Central memory CD8-positive, alpha-beta T cell (primary cell): ENCODE measurements around the gene CHD8.
"Not testable (repeated sequence)": the region's sequence is repeated elsewhere in the genome, so short reads cannot be mapped to it uniquely, and the experiment has no call there.

Source experiments
- ATAC-seq: fragments of 150-1000 bp; cut with Tn5 transposase; replicated peaks from 2 replicates; pipeline ENCODE4 v1.10.0; 2022; ENCODE audit warnings: mild to moderate bottlenecking, moderate FRiP score, moderate number of reproducible peaks; ENCODE audit not compliant: poor library complexity, severe bottlenecking; ENCODE audit errors: extremely low read depth
- DNase-seq, 2 donors: peaks; one replicate each; pipeline ENCODE4 v3.0.0; 2021; ENCODE audit warnings: low spot score in 2 of 2
- H3K27ac Mint-ChIP-seq: one replicate; pipeline ENCODE4 v1.8.0; 2022; ENCODE audit warnings: low read depth, mild to moderate bottlenecking, moderate library complexity, mixed read lengths
- H3K27me3 Mint-ChIP-seq: one replicate; pipeline ENCODE4 v1.8.0; 2022; ENCODE audit warnings: mixed read lengths
- H3K36me3 Mint-ChIP-seq: one replicate; pipeline ENCODE4 v1.8.0; 2022; ENCODE audit warnings: mild to moderate bottlenecking, moderate library complexity, mixed read lengths; ENCODE audit not compliant: insufficient read depth
- H3K4me1 Mint-ChIP-seq: one replicate; pipeline ENCODE4 v1.8.0; 2022; ENCODE audit warnings: mixed read lengths
- H3K4me3 Mint-ChIP-seq: one replicate; pipeline ENCODE4 v1.8.0; 2022; ENCODE audit warnings: mild to moderate bottlenecking, moderate library complexity, mixed read lengths
- H3K9me3 Mint-ChIP-seq: one replicate; pipeline ENCODE4 v1.8.0; 2022; ENCODE audit warnings: mixed read lengths

CHD8 gene

GRCh38 chr14:21382886-21383847 is 72.8 kb downstream of the CHD8 start:
- DNase-seq (peak; percentile 18 to 22), ATAC-seq (peak; percentile 47)
- H3K27me3 Mint-ChIP-seq, result no peaks in the 10 kb centered on the region
- H3K4me1 Mint-ChIP-seq, result peaks cover 30% of the 10 kb centered on the region
- peak overlapping the region; percentile 94 for H3K4me3 Mint-ChIP-seq
- H3K27ac Mint-ChIP-seq, result peak overlapping the region; percentile 98
- peaks cover 21% of the 10 kb centered on the region for H3K36me3 Mint-ChIP-seq
- H3K9me3 Mint-ChIP-seq, result no peaks in the 10 kb centered on the region

GRCh38 chr14:21382095-21382494 is 73.8 kb downstream of the CHD8 start:
- no peak for ATAC-seq
- Mint-ChIP-seq H3K27ac (no peak overlapping the region), H3K4me3 (peak overlapping the region; percentile 60), H3K36me3 (peaks cover 19% of the 10 kb centered on the region), H3K9me3 (no peaks in the 10 kb centered on the region), H3K4me1 (peaks cover 37% of the 10 kb centered on the region), H3K27me3 (no peaks in the 10 kb centered on the region)
- no peak for DNase-seq

- peaks cover 36% of the 10 kb centered on the region for H3K4me1 Mint-ChIP-seq
- H3K9me3 Mint-ChIP-seq, result no peaks in the 10 kb centered on the region
- H3K4me3 Mint-ChIP-seq, result no peak overlapping the region
- H3K27me3 Mint-ChIP-seq, result no peaks in the 10 kb centered on the region
- ATAC-seq, result no peak
- no peak overlapping the region for H3K27ac Mint-ChIP-seq
- DNase-seq, result no peak
- H3K36me3 Mint-ChIP-seq, result peaks cover 21% of the 10 kb centered on the region
These were observed 76.6 kb downstream of the CHD8 start for GRCh38 chr14:21379338-21379737.

GRCh38 chr14:21373980-21374379 is 81.9 kb downstream of the CHD8 start:
- Mint-ChIP-seq H3K4me3 (no peak overlapping the region), H3K27me3 (no peaks in the 10 kb centered on the region), H3K9me3 (no peaks in the 10 kb centered on the region), H3K27ac (no peak overlapping the region), H3K36me3 (peaks cover 29% of the 10 kb centered on the region), H3K4me1 (peaks cover 25% of the 10 kb centered on the region)
- ATAC-seq (no peak), DNase-seq (no peak)

- ATAC-seq, H3K9me3 Mint-ChIP-seq, H3K27ac Mint-ChIP-seq, DNase-seq, H3K4me3 Mint-ChIP-seq, H3K27me3 Mint-ChIP-seq: not testable (repeated sequence)
- Mint-ChIP-seq H3K36me3 (peaks cover 41% of the 10 kb centered on the region), H3K4me1 (peaks cover 19% of the 10 kb centered on the region)
These were observed 83.1 kb downstream of the CHD8 start for GRCh38 chr14:21372814-21373213.

GRCh38 chr14:21369949-21370679 is 85.8 kb downstream of the CHD8 start:
- no peak for ATAC-seq
- no peak overlapping the region for H3K4me3 Mint-ChIP-seq
- peaks cover 58% of the 10 kb centered on the region for H3K36me3 Mint-ChIP-seq
- H3K27me3 Mint-ChIP-seq, result no peaks in the 10 kb centered on the region
- DNase-seq, result no peak
- H3K27ac Mint-ChIP-seq, result no peak overlapping the region
- no peaks in the 10 kb centered on the region for H3K9me3 Mint-ChIP-seq
- peaks cover 10% of the 10 kb centered on the region for H3K4me1 Mint-ChIP-seq

GRCh38 chr14:21367582-21368144 is 88.3 kb downstream of the CHD8 start:
- peaks cover 10% of the 10 kb centered on the region for H3K4me1 Mint-ChIP-seq
- no peak overlapping the region for H3K4me3 Mint-ChIP-seq
- ATAC-seq, result no peak
- H3K27ac Mint-ChIP-seq, result no peak overlapping the region
- no peak for DNase-seq
- H3K27me3 Mint-ChIP-seq, result no peaks in the 10 kb centered on the region
- H3K36me3 Mint-ChIP-seq, result peaks cover 80% of the 10 kb centered on the region
- H3K9me3 Mint-ChIP-seq, result no peaks in the 10 kb centered on the region

GRCh38 chr14:21356511-21356910 is 99.4 kb downstream of the CHD8 start:
- no peak overlapping the region for H3K27ac Mint-ChIP-seq
- H3K4me3 Mint-ChIP-seq, result no peak overlapping the region
- H3K9me3 Mint-ChIP-seq, result no peaks in the 10 kb centered on the region
- DNase-seq (no peak), ATAC-seq (no peak)
- H3K27me3 Mint-ChIP-seq, result no peaks in the 10 kb centered on the region
- peaks cover 86% of the 10 kb centered on the region for H3K36me3 Mint-ChIP-seq
- H3K4me1 Mint-ChIP-seq, result peaks cover 11% of the 10 kb centered on the region

- Mint-ChIP-seq H3K27ac (no peak overlapping the region), H3K4me1 (peaks cover 11% of the 10 kb centered on the region), H3K9me3 (no peaks in the 10 kb centered on the region), H3K27me3 (no peaks in the 10 kb centered on the region), H3K4me3 (no peak overlapping the region), H3K36me3 (peaks cover 55% of the 10 kb centered on the region)
- DNase-seq (no peak), ATAC-seq (no peak)
These were observed 103.3 kb downstream of the CHD8 start for GRCh38 chr14:21352587-21352986.

GRCh38 chr14:21350539-21350938 is 105.4 kb downstream of the CHD8 start:
- DNase-seq, result no peak
- H3K27ac Mint-ChIP-seq, result no peak overlapping the region
- no peak overlapping the region for H3K4me3 Mint-ChIP-seq
- peaks cover 39% of the 10 kb centered on the region for H3K36me3 Mint-ChIP-seq
- H3K4me1 Mint-ChIP-seq, result peaks cover 11% of the 10 kb centered on the region
- no peak for ATAC-seq
- H3K9me3 Mint-ChIP-seq, result no peaks in the 10 kb centered on the region
- H3K27me3 Mint-ChIP-seq, result peaks cover 9% of the 10 kb centered on the region

- no peak overlapping the region for H3K4me3 Mint-ChIP-seq
- ATAC-seq (no peak), DNase-seq (no peak)
- peaks cover 5% of the 10 kb centered on the region for H3K4me1 Mint-ChIP-seq
- H3K27ac Mint-ChIP-seq, result no peak overlapping the region
- H3K36me3 Mint-ChIP-seq, result peaks cover 13% of the 10 kb centered on the region
- peaks cover 9% of the 10 kb centered on the region for H3K27me3 Mint-ChIP-seq
- H3K9me3 Mint-ChIP-seq, result no peaks in the 10 kb centered on the region
These were observed 108.7 kb downstream of the CHD8 start for GRCh38 chr14:21347201-21347600.

GRCh38 chr14:21346532-21347135 is 109.3 kb downstream of the CHD8 start:
- peaks cover 8% of the 10 kb centered on the region for H3K36me3 Mint-ChIP-seq
- H3K27me3 Mint-ChIP-seq, result peaks cover 10% of the 10 kb centered on the region
- H3K27ac Mint-ChIP-seq, result no peak overlapping the region
- DNase-seq (no peak), ATAC-seq (no peak)
- no peaks in the 10 kb centered on the region for H3K4me1 Mint-ChIP-seq
- no peak overlapping the region for H3K4me3 Mint-ChIP-seq
- H3K9me3 Mint-ChIP-seq, result no peaks in the 10 kb centered on the region
